A673 (cell line): Measurements from ENCODE around the gene SCD5. TPM values are rescaled to one million over a fixed set of nuclear protein-coding genes. Genes with fewer than 3 reads are reported as not detected.

ENCODE experiments used
- BruUV-seq: library from RNA; stranded (reverse); fragments of 400-500 nt; replicated peaks from 2 replicates; lab custom pipeline; 2021; lab: Mats Ljungman, UMichigan
- CTCF ChIA-PET: fragments of 300-600 bp; sonication (Branson Sonifier 250); formaldehyde crosslinking; loops from one replicate; lab custom pipeline; 2022; ENCODE audit warnings: antibody characterized with exemption; lab: Charles Lee
- POLR2A ChIA-PET: fragments of 300-600 bp; sonication (Branson Sonifier 250); formaldehyde crosslinking; loops from one replicate; lab custom pipeline; 2022; ENCODE audit warnings: antibody characterized with exemption; ENCODE audit not compliant: low non-redundant PET; lab: Charles Lee
- DNase-seq: peaks from one replicate; pipeline ENCODE4 v3.0.0-alpha.2; 2015; ENCODE audit warnings: low spot score
- H3K27ac ChIP-seq: fragments of 200-600 bp; sonication (generic); 2 replicates; pipeline ENCODE4 v1.5.1; 2016; ENCODE audit warnings: mixed run types, low read depth, mild to moderate bottlenecking, mixed read lengths, antibody characterized with exemption, low read length; ENCODE audit not compliant: poor library complexity, severe bottlenecking
- H3K27me3 ChIP-seq: fragments of 200-600 bp; sonication (generic); replicated peaks from 2 replicates; pipeline ENCODE4 v1.6.1; 2017; ENCODE audit warnings: mixed run types, low read depth, mild to moderate bottlenecking, mixed read lengths, antibody characterized with exemption, low read length; ENCODE audit not compliant: insufficient read depth, poor library complexity
- H3K36me3 ChIP-seq: fragments of 200-600 bp; sonication (generic); 2 replicates; pipeline ENCODE4 v1.6.1; 2016; ENCODE audit warnings: mixed run types, mild to moderate bottlenecking, mixed read lengths, antibody characterized with exemption, low read length; ENCODE audit not compliant: insufficient read depth, poor library complexity, severe bottlenecking
- H3K4me1 ChIP-seq: fragments of 200-600 bp; sonication (generic); 2 replicates; pipeline ENCODE4 v1.6.1; 2017; ENCODE audit warnings: mixed run types, mild to moderate bottlenecking, mixed read lengths, antibody characterized with exemption, low read length; ENCODE audit not compliant: insufficient read depth, poor library complexity, severe bottlenecking
- H3K4me3 ChIP-seq: fragments of 200-600 bp; sonication (generic); 2 replicates; pipeline ENCODE4 v1.5.1; 2016; ENCODE audit warnings: low read depth, mixed run types, mild to moderate bottlenecking, mixed read lengths, low read length; ENCODE audit not compliant: poor library complexity, severe bottlenecking
- H3K9me3 ChIP-seq: fragments of 200-600 bp; sonication (generic); 2 replicates; pipeline ENCODE4 v1.6.1; 2016; ENCODE audit warnings: mixed run types, low read depth, mild to moderate bottlenecking, mixed read lengths, antibody characterized with exemption, low read length; ENCODE audit not compliant: poor library complexity, severe bottlenecking
- EZH2 ChIP-seq: fragments of 200-600 bp; sonication (generic); IDR thresholded peaks from 2 replicates; pipeline ENCODE4 v1.6.1; 2017; ENCODE audit warnings: borderline replicate concordance, low read depth, mild to moderate bottlenecking, mixed read lengths, antibody characterized with exemption, low read length; ENCODE audit not compliant: poor library complexity, severe bottlenecking
- intact Hi-C: fragments of 100-400 bp; cut with micrococcal nuclease; formaldehyde crosslinking; loops from one replicate; pipeline ENCODE4 v1.10.0; 2022; ENCODE audit not compliant: unreplicated experiment
- total RNA-seq: library from RNA; stranded (reverse); gene quantifications from 2 replicates; pipeline ENCODE4 v1.2.3, GENCODE V29; 2021
- TF ChIP-seq, protein P1 (sequence below): fragments of 300-800, 200-600 bp; sonication (generic); conservative IDR thresholded peaks from 2 replicates; pipeline ENCODE4 v1.5.1; 2017; ENCODE audit warnings: low read depth, mild to moderate bottlenecking, antibody characterized with exemption, low read length, moderate library complexity, mixed read lengths

The SCD5 gene
- total RNA-seq, 1 experiment from 2014 or later, result 15.8 TPM

DNA sequence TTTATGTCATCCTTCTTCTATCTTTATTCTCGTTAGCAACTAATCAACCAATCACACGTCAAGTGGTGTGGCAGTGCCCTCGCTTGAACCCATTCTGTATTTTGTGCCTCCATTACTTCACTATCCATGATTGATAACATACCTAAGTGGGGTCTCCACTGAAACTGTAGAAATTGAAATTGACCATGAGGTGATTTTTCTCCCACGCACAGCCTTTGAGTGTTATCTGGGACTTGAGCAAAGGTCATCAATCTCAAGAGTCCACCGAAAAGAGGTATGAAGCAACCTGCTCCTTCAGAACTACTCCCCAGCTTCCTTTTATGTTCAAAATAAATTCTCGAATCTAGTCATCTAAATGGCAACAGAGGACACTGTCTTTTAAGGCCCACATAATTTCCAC lies 111.1 kb downstream of the SCD5 start:
- no peak overlapping the region for H3K27ac ChIP-seq
- intact Hi-C loops, result no loop called here
- H3K4me1 ChIP-seq, result no peaks in the 10 kb centered on the region
- no peak overlapping the region for H3K4me3 ChIP-seq
- no peaks in the 10 kb centered on the region for H3K9me3 ChIP-seq
- no peak for TF ChIP-seq EZH2
- TF ChIP-seq, protein P1, sequence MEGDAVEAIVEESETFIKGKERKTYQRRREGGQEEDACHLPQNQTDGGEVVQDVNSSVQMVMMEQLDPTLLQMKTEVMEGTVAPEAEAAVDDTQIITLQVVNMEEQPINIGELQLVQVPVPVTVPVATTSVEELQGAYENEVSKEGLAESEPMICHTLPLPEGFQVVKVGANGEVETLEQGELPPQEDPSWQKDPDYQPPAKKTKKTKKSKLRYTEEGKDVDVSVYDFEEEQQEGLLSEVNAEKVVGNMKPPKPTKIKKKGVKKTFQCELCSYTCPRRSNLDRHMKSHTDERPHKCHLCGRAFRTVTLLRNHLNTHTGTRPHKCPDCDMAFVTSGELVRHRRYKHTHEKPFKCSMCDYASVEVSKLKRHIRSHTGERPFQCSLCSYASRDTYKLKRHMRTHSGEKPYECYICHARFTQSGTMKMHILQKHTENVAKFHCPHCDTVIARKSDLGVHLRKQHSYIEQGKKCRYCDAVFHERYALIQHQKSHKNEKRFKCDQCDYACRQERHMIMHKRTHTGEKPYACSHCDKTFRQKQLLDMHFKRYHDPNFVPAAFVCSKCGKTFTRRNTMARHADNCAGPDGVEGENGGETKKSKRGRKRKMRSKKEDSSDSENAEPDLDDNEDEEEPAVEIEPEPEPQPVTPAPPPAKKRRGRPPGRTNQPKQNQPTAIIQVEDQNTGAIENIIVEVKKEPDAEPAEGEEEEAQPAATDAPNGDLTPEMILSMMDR, result no peak
- H3K36me3 ChIP-seq, result no peaks in the 10 kb centered on the region
- DNase-seq, result no peak
- H3K27me3 ChIP-seq, result no peaks in the 10 kb centered on the region
- no TSS peak for BruUV-seq
- POLR2A ChIA-PET, result no interaction called here
- CTCF ChIA-PET, result no interaction called here

DNA sequence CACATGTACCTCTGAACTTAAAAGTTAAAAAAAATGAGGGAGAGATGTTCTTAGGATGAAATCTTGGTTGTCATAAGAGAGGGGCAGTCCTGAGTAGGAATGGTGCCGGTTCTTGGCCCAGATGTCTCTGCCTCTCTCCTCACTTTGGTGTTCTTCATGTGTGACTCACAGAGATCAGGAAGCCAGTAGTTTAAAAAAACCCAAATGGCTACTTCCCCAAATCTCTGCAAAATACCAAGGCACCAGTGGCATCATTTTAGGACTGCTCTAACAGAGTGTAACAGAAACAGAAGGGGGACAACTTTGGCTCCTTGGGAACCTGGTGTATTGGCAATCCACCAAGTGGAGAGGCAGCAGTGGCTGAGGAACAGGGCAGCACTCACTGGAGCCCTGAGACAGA lies 116.8 kb downstream of the SCD5 start:
- CTCF ChIA-PET, result no interaction called here
- POLR2A ChIA-PET, result no interaction called here
- H3K9me3 ChIP-seq, result no peaks in the 10 kb centered on the region
- no TSS peak for BruUV-seq
- no peak overlapping the region for H3K4me3 ChIP-seq
- no peaks in the 10 kb centered on the region for H3K36me3 ChIP-seq
- no peak for TF ChIP-seq EZH2
- TF ChIP-seq, protein P1, result no peak
- no peaks in the 10 kb centered on the region for H3K27me3 ChIP-seq
- intact Hi-C loops, result no loop called here
- DNase-seq, result no peak
- no peak overlapping the region for H3K27ac ChIP-seq
- H3K4me1 ChIP-seq, result no peaks in the 10 kb centered on the region

DNA sequence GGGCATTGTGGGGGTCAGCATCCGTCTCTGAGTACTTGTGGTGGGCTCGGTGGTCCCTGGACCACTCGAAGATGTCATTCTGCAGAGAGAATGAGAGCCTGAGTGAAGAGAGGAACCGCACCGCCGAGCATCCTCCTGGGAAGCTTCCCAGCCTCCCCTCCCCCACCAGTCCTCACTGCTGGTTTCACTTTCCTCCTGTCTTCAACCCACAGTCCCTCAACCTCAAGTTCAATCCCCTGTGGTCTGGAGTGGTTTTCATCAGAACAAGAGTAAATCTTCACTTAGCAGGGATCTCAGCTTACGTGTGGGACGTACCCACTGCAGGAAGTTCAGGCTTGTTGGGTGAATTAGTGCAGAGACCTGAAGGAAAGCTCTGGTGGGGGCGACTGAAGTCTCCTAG lies 117.8 kb downstream of the SCD5 start:
- BruUV-seq, result no TSS peak
- no peak overlapping the region for H3K27ac ChIP-seq
- H3K4me3 ChIP-seq, result no peak overlapping the region
- POLR2A ChIA-PET, result no interaction called here
- no peaks in the 10 kb centered on the region for H3K9me3 ChIP-seq
- TF ChIP-seq, protein P1, result no peak
- TF ChIP-seq EZH2, result no peak
- CTCF ChIA-PET, result no interaction called here
- no peaks in the 10 kb centered on the region for H3K27me3 ChIP-seq
- no peak for DNase-seq
- no peaks in the 10 kb centered on the region for H3K4me1 ChIP-seq
- intact Hi-C loops, result no loop called here
- H3K36me3 ChIP-seq, result no peaks in the 10 kb centered on the region
